GM23248 (cell line): ENCODE measurements around the gene SLC2A3. TPM values are rescaled to one million over a fixed set of nuclear protein-coding genes. Genes with fewer than 3 reads are reported as not detected.

Experiments
- DNase-seq: peaks from one replicate; pipeline ENCODE4 v3.0.0-alpha.2; 2015
- H2AFZ ChIP-seq: fragments of 200-600 bp; sonication (generic); 2 replicates; pipeline ENCODE4 v1.6.1; 2016; ENCODE audit warnings: antibody characterized with exemption
- H3F3A ChIP-seq: fragments of 200-600 bp; sonication (generic); 2 replicates; pipeline ENCODE4 v1.6.1; 2016; ENCODE audit warnings: mild to moderate bottlenecking, antibody characterized with exemption, mixed run types; ENCODE audit not compliant: insufficient read depth
- H3K27ac ChIP-seq: fragments of 200-600 bp; sonication (generic); 2 replicates; pipeline ENCODE4 v1.5.1; 2016; ENCODE audit warnings: mild to moderate bottlenecking
- H3K27me3 ChIP-seq: fragments of 200-600 bp; sonication (generic); replicated peaks from 2 replicates; pipeline ENCODE4 v1.6.1; 2016; ENCODE audit warnings: mild to moderate bottlenecking; ENCODE audit not compliant: insufficient read depth
- H3K36me3 ChIP-seq: fragments of 200-600 bp; sonication (generic); 2 replicates; pipeline ENCODE4 v1.6.1; 2016; ENCODE audit warnings: low read depth, mild to moderate bottlenecking
- H3K4me1 ChIP-seq: fragments of 200-600 bp; sonication (generic); 2 replicates; pipeline ENCODE4 v1.6.1; 2016; ENCODE audit warnings: mild to moderate bottlenecking; ENCODE audit not compliant: insufficient read depth
- H3K4me2 ChIP-seq: fragments of 200-600 bp; sonication (generic); one replicate; pipeline ENCODE4 v1.6.1; 2016; ENCODE audit warnings: mild to moderate bottlenecking; ENCODE audit not compliant: unreplicated experiment
- H3K4me3 ChIP-seq: fragments of 200-600 bp; sonication (generic); 2 replicates; pipeline ENCODE4 v1.5.1; 2016; ENCODE audit warnings: mild to moderate bottlenecking
- H3K79me2 ChIP-seq: fragments of 200-600 bp; sonication (generic); 2 replicates; pipeline ENCODE4 v1.6.1; 2016; ENCODE audit warnings: mild to moderate bottlenecking; ENCODE audit not compliant: insufficient read depth
- H3K9ac ChIP-seq: fragments of 200-600 bp; sonication (generic); 2 replicates; pipeline ENCODE4 v1.6.1; 2016; ENCODE audit warnings: mild to moderate bottlenecking
- H3K9me2 ChIP-seq: fragments of 200-600 bp; sonication (generic); 2 replicates; pipeline ENCODE4 v1.6.1; 2016; ENCODE audit warnings: mixed run types, mild to moderate bottlenecking, moderate library complexity; ENCODE audit not compliant: insufficient read depth
- H3K9me3 ChIP-seq: fragments of 200-600 bp; sonication (generic); one replicate; pipeline ENCODE4 v1.6.1; 2017; ENCODE audit warnings: low read depth
- H4K20me1 ChIP-seq: fragments of 200-600 bp; sonication (generic); 2 replicates; pipeline ENCODE4 v1.6.0; 2016; ENCODE audit not compliant: insufficient read depth
- EZH2 ChIP-seq: fragments of 200-600 bp; sonication (generic); IDR thresholded peaks from 2 replicates; pipeline ENCODE4 v1.6.1; 2018; ENCODE audit warnings: antibody characterized with exemption, mild to moderate bottlenecking; ENCODE audit not compliant: insufficient read depth, poor library complexity, severe bottlenecking
- EZH2phosphoT487 ChIP-seq: fragments of 200-600 bp; sonication (generic); IDR thresholded peaks from 2 replicates; pipeline ENCODE4 v1.6.1; 2018; ENCODE audit warnings: antibody characterized with exemption, moderate library complexity, mild to moderate bottlenecking, low read depth; ENCODE audit not compliant: insufficient read depth
- whole genome bisulfite sequencing, 2 experiments: methylation state at CpG; one replicate each; pipeline ENCODE4 v1.1.6; 2015 to 2017; ENCODE audit warnings: low lambda C conversion rate in 2 of 2, low coverage in 1 of 2; ENCODE audit errors: missing lambda C conversion rate in 2 of 2; 5-methylcytosine and 5-hydroxymethylcytosine counted together
- in situ Hi-C: fragments of 300-500 bp; cut with MboI; formaldehyde crosslinking; loops from 2 replicates; pipeline ENCODE4 v1.15.0; 2020
- polyA plus RNA-seq: library from polyadenylated mRNA; unstranded; fragments of >200 nt; fragmentation: Nextera tagmentation; extraction: Ambion mirVana; gene quantifications from 2 replicates; pipeline ENCODE4 v1.2.1, GENCODE V29; 2016
- total RNA-seq: library from RNA; depleted of rRNA; stranded (reverse); fragments of >200 nt; shearing (Covaris generic); gene quantifications from 2 replicates; pipeline ENCODE4 v1.2.3, GENCODE V29; 2014

SLC2A3 gene
- total and polyA plus RNA-seq, 2 experiments from 2014 or later: 71.8 to 72.5 TPM

- Histone ChIP-seq H3K9me3 (no peaks in the 10 kb centered on the region), H3K9ac (no peak overlapping the region), H3K4me3 (no peak overlapping the region), H3K27ac (no peak overlapping the region), H3K4me2 (no peak overlapping the region), H2AFZ (no peak overlapping the region), H3K4me1 (peaks cover 11% of the 10 kb centered on the region), H4K20me1 (no peaks in the 10 kb centered on the region), H3K36me3 (no peaks in the 10 kb centered on the region), H3K79me2 (peaks cover under 1% of the 10 kb centered on the region), H3F3A (peaks cover 4% of the 10 kb centered on the region), H3K27me3 (no peaks in the 10 kb centered on the region), H3K9me2 (no peaks in the 10 kb centered on the region)
- in situ Hi-C loops: no loop called here
- TF ChIP-seq EZH2phosphoT487: no peak
- WGBS, 2 experiments: 74 to 81% methylated on average over 2 of the region's 2 CpGs
- DNase-seq: no peak
Observed at GRCh38 chr12:7940906-7941305, 4.9 kb upstream of the SLC2A3 start.

DNA sequence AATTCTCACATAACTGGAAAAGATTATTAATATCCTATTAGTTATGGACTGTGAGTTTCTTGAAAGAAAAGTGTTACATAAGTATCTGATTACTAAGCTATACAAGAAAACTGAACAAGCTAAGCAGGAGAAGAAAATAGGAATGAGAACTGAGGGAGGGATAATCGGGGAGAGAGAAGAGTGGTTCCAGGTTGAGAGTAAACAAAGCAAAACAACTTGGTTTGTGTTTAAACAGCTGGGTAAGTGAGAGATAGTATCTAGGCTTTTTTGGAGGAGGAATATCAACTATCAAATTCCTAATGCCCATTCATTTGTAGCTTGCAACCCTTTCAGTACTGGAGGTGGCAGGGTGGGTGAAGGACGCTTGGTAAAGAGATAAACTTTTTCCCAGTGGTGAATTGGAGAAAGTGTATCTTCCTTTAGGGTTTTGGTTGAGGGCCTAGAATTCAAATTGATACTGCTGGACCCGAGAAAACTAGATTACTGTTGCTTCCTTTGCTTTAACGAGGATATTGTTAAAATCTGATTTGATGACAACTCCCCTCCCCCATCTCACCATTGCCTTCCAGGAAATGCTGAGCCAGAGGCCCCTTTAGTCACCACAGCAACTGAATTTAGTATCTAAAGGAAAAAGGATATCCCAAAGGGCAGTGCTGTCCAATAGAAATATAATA is 2.0 kb upstream of the SLC2A3 start:
- peak; percentile 58 for DNase-seq
- 27 to 35% methylated on average over 4 of the region's 4 CpGs for WGBS, 2 experiments
- peak overlapping the region; percentile 7; the same call in 1 of the 2 replicates for H3K9ac ChIP-seq
- no peaks in the 10 kb centered on the region for H4K20me1 ChIP-seq
- H3K36me3 ChIP-seq: peaks cover 4% of the 10 kb centered on the region
- in situ Hi-C loops: no loop called here
- peak overlapping the region; percentile 51 for H3K27ac ChIP-seq
- H3K9me2 ChIP-seq: no peaks in the 10 kb centered on the region
- H3K4me2 ChIP-seq: peak overlapping the region; percentile 13
- H3K79me2 ChIP-seq: peaks cover 29% of the 10 kb centered on the region
- H3K4me1 ChIP-seq: peaks cover 12% of the 10 kb centered on the region
- no peaks in the 10 kb centered on the region for H3K27me3 ChIP-seq
- H3F3A ChIP-seq: peaks cover 22% of the 10 kb centered on the region
- H3K4me3 ChIP-seq: 0 out of 2 replicates have a peak overlapping the region, but pooled peaks have one; percentile 8
- H3K9me3 ChIP-seq: no peaks in the 10 kb centered on the region
- H2AFZ ChIP-seq: peak overlapping the region; percentile 82
- TF ChIP-seq EZH2 (no peak), EZH2phosphoT487 (no peak)

- Histone ChIP-seq H3F3A (peaks cover 22% of the 10 kb centered on the region), H3K4me2 (peak overlapping the region; percentile 100), H2AFZ (no peak overlapping the region), H3K9me2 (no peaks in the 10 kb centered on the region), H3K9me3 (no peaks in the 10 kb centered on the region), H3K79me2 (peaks cover 59% of the 10 kb centered on the region), H3K27ac (peak overlapping the region; percentile 85), H3K9ac (peak overlapping the region; percentile 96), H3K4me1 (peaks cover 14% of the 10 kb centered on the region), H3K27me3 (no peaks in the 10 kb centered on the region), H3K4me3 (peak overlapping the region; percentile 100), H4K20me1 (0 out of 2 replicates have a peak, but pooled peaks cover 4% of the 10 kb centered on the region), H3K36me3 (peaks cover 34% of the 10 kb centered on the region)
- no peak for TF ChIP-seq EZH2
- no peak for TF ChIP-seq EZH2phosphoT487
- 1 to 2% methylated on average over 16 of the region's 16 CpGs for WGBS, 2 experiments
- in situ Hi-C loops: no loop called here
- DNase-seq: no peak
Observed at GRCh38 chr12:7934889-7935492, 996 bp downstream of the SLC2A3 start.

DNA sequence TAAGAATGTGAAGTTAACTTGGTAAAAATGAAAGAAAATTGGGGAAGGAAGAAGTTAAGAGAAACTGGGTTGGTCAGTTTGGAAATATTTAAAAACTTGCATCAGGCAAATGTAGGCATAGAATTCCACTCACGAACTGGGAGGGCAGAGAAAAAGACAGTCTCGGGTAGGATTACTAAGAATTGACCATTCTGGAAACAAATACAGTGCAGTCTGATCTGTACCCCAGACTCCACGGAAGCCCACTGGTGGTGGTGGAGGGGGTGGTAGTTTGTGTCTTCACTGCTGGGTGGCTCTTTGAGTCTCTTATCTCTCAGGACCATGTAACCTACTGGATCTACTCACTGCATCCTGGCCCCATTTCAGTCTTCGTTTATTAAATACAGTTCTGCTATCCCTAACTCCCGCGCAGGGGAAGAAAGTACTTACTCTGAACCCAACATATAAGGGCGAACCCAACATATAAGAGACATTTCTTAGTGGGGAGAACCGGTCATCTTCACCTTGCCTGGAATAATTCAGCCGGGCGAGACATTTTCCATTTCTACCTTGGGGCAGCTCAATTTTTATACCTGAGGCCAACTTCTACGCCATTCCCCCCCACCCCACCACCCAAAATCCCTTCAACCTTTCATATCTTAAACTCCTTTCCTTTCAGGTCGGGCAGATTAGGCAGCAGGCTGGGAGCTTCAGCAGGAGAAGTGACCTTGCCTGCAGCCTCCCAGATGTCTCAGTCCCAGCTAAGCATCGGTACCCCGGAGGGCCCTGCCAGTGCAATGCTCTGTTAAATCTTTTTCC is 1.7 kb downstream of the SLC2A3 start:
- peaks cover 41% of the 10 kb centered on the region for H3K36me3 ChIP-seq
- H3K4me2 ChIP-seq: peak overlapping the region; percentile 100
- peak overlapping the region; percentile 96 for H3K9ac ChIP-seq
- 0 out of 2 replicates have a peak, but pooled peaks cover 4% of the 10 kb centered on the region for H4K20me1 ChIP-seq
- H3K4me1 ChIP-seq: peaks cover 14% of the 10 kb centered on the region
- in situ Hi-C loops: no loop called here
- peaks cover 65% of the 10 kb centered on the region for H3K79me2 ChIP-seq
- H2AFZ ChIP-seq: no peak overlapping the region
- peaks cover 22% of the 10 kb centered on the region for H3F3A ChIP-seq
- H3K4me3 ChIP-seq: peak overlapping the region; percentile 100
- no peaks in the 10 kb centered on the region for H3K9me2 ChIP-seq
- peak; percentile 39 for DNase-seq
- no peaks in the 10 kb centered on the region for H3K9me3 ChIP-seq
- 7 to 9% methylated on average over 14 of the region's 14 CpGs for WGBS, 2 experiments
- no peaks in the 10 kb centered on the region for H3K27me3 ChIP-seq
- TF ChIP-seq EZH2: no peak
- TF ChIP-seq EZH2phosphoT487: no peak
- H3K27ac ChIP-seq: peak overlapping the region; percentile 85
